Sigmoid colon (tissue), 4 donors: ENCODE measurements around the gene PPM1L.

Source experiments
- CTCF ChIP-seq, 4 experiments: fragments of 450-650 bp in 3 of 4; fragments of 200-600 bp in 1 of 4; IDR thresholded peaks; one replicate each; pipeline ENCODE4 v1.5.1; 2016 to 2019; ENCODE audit warnings: antibody characterized with exemption in 4 of 4, mild to moderate bottlenecking in 3 of 4, moderate library complexity in 2 of 4
- EP300 ChIP-seq, 4 donors: sonication (generic); formaldehyde crosslinking; IDR thresholded peaks; one replicate each; pipeline ENCODE4 v1.6.1; 2017; ENCODE audit warnings: antibody characterized with exemption in 4 of 4
- POLR2A ChIP-seq, 2 donors: fragments of 450-650 bp; IDR thresholded peaks; one replicate each; pipeline ENCODE4 v1.6.1; 2016; ENCODE audit warnings: antibody characterized with exemption in 2 of 2, mild to moderate bottlenecking in 2 of 2, moderate library complexity in 2 of 2
- POLR2AphosphoS5 ChIP-seq, 4 donors: sonication (generic); formaldehyde crosslinking; IDR thresholded peaks; one replicate each; pipeline ENCODE4 v1.6.1; 2017; ENCODE audit warnings: antibody characterized with exemption in 4 of 4

- no peak for TF ChIP-seq CTCF (IDR thresholded peaks at IDR 0.05)
- no peak for TF ChIP-seq POLR2AphosphoS5 (IDR thresholded peaks at IDR 0.05)
- no peak for TF ChIP-seq POLR2A (IDR thresholded peaks at IDR 0.05)
- no peak for TF ChIP-seq EP300 (IDR thresholded peaks at IDR 0.05)
These were observed 46.4 kb upstream of the PPM1L start for GRCh38 chr3:160709477-160710182.
